ENCODE data around the gene NLRP1. TPM values are rescaled to one million over a fixed set of nuclear protein-coding genes. Genes with fewer than 3 reads are reported as not detected.

Gene NLRP1
- total RNA-seq, 1 donor: 33.2 TPM

GRCh38 chr17:5501685-5502084 lies 82.6 kb downstream of the NLRP1 start:
- no peak for TF ChIP-seq CTCF (IDR thresholded peaks at IDR 0.05; ENCODE audit: insufficient read depth, low read depth, low read length)
- DNase-seq (ENCODE audit: low read depth): no peak
- H3K4me3 ChIP-seq (ENCODE audit: low read depth, low read length): no peak overlapping the region

GRCh38 chr17:5500589-5501391 lies 83.5 kb downstream of the NLRP1 start:
- H3K4me3 ChIP-seq (ENCODE audit: low read depth, low read length): peak overlapping the region; percentile 75
- peak; percentile 88 for DNase-seq (ENCODE audit: low read depth)
- no peak for TF ChIP-seq CTCF (IDR thresholded peaks at IDR 0.05; ENCODE audit: insufficient read depth, low read depth, low read length)

GRCh38 chr17:5500247-5500588 lies 84.1 kb downstream of the NLRP1 start:
- TF ChIP-seq CTCF (IDR thresholded peaks at IDR 0.05; ENCODE audit: insufficient read depth, low read depth, low read length): no peak
- no peak for DNase-seq (ENCODE audit: low read depth)
- peak overlapping the region; percentile 75 for H3K4me3 ChIP-seq (ENCODE audit: low read depth, low read length)

GRCh38 chr17:5499476-5500231 lies 84.7 kb downstream of the NLRP1 start:
- no peak for DNase-seq (ENCODE audit: low read depth)
- no peak for TF ChIP-seq CTCF (IDR thresholded peaks at IDR 0.05; ENCODE audit: insufficient read depth, low read depth, low read length)
- H3K4me3 ChIP-seq (ENCODE audit: low read depth, low read length): peak overlapping the region; percentile 75

GRCh38 chr17:5492970-5493369 lies 91.3 kb downstream of the NLRP1 start:
- no peak for TF ChIP-seq CTCF (IDR thresholded peaks at IDR 0.05; ENCODE audit: insufficient read depth, low read depth, low read length)
- DNase-seq (ENCODE audit: low read depth): no peak
- no peak overlapping the region for H3K4me3 ChIP-seq (ENCODE audit: low read depth, low read length)

GRCh38 chr17:5488752-5489151 lies 95.6 kb downstream of the NLRP1 start:
- no peak for TF ChIP-seq CTCF (IDR thresholded peaks at IDR 0.05; ENCODE audit: insufficient read depth, low read depth, low read length)
- no peak overlapping the region for H3K4me3 ChIP-seq (ENCODE audit: low read depth, low read length)
- no peak for DNase-seq (ENCODE audit: low read depth)
